Measurements from ENCODE around the gene BAX.

BAX gene

DNA sequence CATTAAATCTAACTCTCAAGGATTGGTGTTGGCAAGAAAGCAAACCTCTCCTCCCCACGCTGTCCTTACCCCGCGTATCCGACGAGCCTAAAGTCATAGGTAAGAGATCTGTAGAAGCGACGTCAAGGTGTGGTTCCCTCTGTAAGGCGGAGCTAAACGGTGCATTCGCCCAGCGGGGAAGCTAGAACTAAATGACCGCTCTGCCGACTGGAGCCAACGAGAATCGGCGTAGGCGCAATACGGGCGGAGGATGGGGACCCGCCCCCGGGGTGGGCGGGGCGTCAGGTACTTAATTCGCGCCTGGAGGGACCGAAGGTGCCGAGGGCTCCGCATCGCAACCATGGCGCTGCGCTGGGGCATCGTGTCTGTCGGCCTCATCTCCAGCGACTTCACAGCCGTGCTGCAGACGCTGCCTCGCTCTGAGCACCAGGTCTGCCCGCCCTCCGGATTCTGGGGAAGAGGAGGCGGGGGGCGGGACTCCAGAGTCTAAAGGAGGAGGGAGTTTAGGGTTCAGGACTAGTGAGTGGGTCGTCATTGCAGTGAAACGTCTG, 21.2 kb upstream of the BAX start, which contains the start of gene DHDH:
Gene DHDH, plus strand, starts transcription at position 318 of the 551 bp plus-strand sequence. Its CDS starts 23 bp downstream, at position 341.
- peak; percentile 96 for DNase-seq

DNA sequence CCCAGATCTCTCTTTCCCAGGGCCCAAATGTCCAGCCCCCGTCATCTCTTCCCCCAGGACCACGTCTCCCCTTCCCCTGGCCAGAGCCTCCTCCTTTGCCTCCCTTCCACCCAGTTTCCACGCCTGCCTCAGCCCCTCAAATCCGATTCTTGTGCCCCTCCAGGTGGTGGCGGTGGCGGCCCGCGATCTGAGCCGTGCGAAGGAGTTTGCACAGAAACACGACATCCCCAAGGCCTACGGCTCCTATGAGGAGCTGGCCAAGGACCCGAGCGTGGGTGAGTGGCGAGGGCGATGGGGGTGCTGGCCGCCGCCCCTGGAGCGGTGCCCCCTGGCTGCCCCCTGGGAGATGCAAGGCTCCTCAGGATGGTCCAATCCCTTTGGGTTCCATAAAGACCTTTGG, 19.8 kb upstream of the BAX start:
- no peak for DNase-seq

DNA sequence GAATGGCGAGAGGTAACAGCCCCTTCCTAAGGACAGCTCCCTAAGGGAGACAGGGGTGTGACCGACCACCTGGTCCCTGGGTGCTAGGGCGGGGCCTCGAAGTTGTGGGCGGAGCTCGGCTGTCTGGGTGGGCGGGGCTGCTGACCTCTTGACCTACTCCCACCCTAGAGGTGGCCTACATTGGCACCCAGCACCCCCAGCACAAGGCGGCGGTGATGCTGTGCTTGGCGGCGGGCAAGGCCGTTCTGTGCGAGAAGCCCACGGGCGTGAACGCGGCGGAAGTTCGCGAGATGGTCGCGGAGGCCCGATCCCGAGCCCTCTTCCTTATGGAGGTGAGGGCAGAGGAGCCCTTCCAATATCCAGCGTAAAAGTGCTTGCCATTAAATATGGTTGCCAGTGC, 18.8 kb upstream of the BAX start:
- no peak for DNase-seq

DNA sequence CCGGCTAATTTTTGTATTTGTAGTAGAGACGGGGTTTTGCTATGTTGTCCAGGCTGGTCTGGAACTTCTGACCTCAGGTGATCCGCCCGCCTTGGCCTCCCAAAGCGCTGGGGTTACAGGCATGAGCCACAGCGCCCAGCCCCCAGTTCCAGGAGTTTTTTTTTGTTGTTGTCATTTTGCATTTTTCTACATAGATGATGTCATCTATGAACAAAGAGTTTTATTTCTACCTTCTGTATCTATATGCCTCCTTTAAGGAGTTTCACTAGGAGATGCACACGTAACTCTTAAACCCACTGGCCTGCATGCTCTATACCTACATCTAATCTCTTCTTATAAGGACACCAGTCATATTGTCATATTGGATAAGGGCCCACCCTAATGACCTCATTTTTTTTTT, 16.4 kb upstream of the BAX start:
- no peak for DNase-seq

DNA sequence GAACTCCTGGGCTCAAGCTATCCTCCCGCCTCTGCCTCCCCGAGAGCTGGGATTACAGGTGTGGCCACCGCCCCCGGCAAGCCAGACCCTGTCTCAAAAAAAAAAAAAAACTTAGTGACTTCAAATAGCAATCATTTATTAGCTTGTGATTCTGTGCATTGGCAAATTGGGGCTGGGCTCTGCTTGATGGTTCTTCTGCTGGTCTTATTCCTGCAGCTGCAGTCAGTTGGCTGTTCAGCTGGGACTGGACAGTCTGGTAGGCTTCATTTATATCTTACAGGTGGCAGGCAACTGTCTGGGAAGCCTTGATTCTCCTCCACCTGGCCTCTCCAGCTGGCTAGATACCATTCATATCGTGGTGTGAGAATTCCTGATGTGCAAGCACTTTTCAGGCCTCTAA, 13.8 kb upstream of the BAX start:
- DNase-seq, result no peak

DNA sequence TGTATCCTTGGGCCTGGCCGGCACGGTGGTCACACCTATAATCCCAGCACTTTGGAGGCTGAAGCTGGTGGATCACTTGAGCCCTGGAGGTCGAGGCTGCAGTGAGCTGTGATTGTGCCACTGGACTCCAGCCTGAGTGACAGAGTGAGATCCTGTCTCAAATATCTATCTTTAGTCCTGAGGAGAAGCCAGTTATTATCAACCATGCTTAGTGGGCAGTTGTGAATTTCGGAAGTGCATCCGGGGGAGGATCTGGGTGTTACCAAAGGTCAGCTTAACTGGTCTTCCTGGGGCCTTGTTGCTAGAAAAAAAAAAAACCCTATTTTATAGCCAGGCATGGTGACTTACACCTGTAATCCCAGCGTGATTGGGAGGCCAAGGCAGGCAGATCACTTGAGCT, 11.6 kb upstream of the BAX start:
- no peak for DNase-seq

DNA sequence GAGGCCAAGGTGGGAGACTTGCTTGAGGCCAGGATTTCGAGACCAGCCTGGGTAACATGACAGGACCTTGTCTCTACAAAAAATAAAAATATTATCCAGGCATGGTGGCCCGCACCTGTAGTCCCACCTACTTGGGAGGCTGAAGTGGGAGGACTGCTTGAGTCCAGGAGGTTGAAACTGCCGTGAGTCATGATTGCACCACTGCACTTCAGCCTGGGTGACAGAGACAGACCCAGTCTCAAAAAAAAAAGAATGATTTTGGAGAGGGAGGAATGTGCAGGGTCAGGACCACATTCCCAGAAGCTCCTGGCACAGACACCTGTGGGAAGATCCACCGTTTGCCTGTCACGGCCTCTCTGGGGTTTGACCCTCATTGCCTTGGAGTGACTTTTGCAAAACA, 9.3 kb upstream of the BAX start:
- DNase-seq, result no peak

DNA sequence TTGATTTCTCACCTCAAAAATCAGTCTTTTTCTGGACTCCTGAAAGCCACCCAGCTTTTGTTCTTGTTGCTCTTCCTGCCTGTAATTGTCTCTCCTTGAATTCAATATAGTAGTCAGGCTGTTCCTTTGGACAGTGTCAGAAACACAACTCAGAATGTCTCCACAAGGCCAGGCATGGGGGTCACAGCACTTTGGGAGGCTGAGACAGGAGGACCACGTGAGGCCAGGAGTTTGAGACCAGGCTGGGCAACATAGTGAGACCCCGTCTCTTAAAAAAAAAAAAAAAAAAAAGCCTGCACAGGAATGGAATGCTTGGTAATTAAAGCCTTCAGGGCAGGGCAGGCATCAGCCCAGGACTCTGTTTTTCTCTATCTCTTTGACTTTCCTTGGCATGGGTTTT, 8.9 kb upstream of the BAX start:
- no peak for DNase-seq

DNA sequence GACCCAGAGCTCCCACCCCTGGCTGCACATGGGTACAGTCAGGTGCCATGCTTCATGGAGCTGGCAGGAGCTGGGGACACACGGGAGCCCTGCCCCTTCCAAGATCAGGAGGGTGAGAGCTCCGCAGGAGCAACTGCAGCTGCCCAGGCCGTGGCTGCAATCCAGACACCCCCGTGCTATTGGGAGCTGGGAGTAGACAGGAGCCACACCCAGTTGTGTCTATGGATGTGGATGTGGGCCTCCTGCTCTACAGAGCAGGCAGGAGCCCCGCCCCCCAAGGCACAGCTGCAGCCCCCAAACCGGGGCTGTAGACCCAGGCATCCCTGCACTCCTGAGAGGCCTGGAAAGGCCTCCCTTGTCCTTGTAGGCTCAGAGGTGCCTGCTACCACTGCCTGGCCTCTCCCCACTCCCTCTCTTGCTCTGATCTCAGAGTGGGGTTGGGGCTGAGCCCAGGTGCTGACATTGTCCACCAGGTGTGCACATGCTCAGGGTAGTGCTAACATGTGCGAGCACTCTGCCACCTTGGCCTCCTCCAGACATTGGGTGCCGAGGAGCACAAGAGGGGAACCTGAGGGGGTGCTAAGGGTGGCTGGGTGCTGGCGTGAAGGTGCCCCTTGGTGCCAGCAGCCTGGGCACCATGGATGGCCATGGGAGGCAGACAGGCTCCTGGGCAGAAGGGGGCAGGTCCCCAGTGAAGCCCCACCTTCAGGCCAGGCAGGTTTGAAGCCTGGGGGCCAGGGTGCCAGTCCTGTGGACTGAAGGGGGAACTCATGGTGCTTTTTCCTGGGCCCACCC, 8.0 kb upstream of the BAX start:
- no peak for DNase-seq

DNA sequence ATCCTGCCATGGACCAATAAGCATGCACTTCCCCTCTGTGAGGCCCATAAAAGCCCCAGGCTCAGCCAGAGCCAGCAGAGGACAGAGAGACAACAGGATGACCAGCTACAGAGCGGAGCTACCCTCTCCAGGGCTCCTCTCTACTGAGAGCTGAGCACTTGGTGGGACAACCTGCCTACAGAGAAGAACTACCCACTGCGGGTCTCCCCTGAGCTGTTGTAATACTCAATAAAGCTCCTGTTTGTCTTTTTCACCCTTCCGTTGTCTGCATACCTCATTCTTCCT, 7.5 kb upstream of the BAX start:
- DNase-seq, result no peak

DNA sequence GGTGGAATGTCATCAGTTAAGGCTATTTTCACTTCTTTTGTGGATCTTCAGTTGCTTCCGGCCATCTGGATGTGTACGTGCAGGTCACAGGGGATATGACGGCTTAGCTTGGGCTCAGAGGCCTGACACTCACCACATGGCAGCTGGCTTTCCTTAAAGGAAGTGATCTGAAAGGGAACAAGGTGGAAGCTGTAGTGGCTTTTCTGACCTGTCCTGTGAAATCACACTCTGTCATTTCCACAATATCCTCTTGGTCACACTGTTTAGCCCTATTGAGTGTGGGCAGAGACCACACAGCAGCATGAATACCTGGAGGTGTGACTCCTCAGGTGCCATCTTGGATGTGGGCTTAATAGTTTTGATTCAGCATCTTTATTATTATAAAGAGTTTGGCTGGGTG, 4.5 kb upstream of the BAX start:
- DNase-seq, result no peak

DNA sequence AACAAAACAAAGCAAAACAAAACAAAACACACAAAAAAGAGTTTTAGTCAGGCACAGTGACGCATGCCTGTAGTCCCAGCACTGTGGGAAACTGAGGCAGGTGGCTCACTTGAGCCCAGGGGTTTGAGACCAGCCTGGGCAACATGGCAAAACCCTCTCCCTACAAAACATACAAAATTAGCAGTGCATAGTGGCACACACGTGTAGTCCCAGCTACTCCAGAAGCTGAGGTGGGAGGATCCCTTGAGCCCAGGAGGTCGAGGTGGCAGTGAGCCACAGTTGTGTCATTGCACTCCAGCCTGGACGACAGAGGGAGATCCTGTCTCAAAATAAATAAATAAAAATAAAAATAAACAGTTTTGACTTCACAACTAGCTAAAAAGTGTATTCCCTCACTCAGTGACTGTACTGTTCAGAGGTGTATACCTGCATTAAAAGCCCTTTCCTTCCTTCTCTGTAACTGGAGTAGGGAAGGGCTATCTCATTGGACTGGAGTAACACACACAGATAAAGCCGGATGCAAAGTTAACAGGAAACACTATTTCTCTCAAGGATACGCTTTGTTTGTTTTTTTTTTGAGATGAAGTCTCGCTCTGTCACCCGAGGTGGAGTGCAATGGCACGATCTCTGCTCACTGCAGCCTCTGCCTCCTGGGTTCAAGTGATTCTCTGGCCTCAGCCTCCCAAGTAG, 3.7 kb upstream of the BAX start:
- DNase-seq, result no peak

DNA sequence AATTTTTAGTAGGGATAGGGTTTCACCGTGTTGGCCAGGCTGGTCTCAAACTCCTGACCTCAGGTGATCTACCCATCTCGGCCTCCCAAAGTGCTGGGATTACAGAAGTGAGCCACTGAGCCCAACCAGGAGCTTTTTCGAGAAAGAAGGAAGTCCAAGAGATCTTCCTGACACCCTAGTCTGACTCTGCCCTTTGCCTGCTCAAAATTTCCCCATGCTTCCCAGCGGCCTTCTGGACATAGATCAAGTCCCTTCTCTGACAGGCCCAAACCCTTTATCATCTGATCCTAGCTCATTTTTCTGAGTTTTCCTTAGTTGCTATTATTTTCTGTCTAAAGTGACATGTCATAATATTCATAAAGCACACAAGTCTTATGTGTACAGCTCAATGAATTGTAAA, 1.5 kb upstream of the BAX start:
- no peak for DNase-seq

DNA sequence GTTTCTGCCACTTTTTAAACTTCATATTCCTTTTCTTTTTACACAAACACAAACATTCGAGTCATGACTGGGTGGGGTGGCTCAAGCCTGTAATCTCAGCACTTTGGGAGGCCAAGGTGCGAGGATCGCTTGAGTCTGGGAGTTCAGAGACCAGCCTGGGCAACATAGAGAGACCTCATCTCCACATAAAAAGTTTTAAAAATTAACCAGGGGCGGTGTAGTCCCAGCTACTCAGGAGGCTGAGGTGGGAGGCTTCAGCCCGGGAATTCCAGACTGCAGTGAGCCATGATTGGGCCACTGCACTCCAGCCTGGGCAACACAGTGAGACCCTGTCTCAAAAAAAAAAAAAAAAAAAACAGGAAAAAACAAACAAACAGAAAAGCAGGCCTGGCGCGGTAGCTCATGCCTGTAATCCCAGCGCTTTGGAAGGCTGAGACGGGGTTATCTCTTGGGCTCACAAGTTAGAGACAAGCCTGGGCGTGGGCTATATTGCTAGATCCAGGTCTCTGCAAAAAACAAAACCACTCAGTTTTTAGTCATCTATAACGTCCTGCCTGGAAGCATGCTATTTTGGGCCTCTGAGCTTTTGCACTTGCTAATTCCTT, 583 bp upstream of the BAX start:
- no peak for DNase-seq

DNA sequence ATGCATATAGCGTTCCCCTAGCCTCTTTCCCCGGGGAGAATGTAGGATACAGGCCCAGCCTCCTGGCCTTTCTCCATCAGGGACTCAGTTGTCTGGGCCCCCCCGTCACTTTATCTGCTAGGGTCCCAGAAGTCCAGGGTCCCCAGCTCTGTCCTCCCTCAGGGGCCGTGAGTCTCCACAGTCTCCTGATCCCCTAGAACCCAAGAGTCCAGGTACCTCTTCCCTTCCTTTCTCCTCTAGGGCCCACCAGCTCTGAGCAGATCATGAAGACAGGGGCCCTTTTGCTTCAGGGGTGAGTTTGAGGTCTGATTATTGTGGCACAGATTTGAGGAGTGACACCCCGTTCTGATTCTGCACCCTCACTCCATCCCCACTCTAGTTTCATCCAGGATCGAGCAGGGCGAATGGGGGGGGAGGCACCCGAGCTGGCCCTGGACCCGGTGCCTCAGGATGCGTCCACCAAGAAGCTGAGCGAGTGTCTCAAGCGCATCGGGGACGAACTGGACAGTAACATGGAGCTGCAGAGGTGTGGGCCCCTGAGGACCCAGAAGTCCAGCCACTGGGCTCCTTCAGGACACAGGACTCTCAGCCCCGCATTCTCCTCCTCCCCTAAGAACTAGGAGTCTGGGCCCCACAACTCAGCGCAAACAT, 758 bp downstream of the BAX start:
- DNase-seq, result no peak

DNA sequence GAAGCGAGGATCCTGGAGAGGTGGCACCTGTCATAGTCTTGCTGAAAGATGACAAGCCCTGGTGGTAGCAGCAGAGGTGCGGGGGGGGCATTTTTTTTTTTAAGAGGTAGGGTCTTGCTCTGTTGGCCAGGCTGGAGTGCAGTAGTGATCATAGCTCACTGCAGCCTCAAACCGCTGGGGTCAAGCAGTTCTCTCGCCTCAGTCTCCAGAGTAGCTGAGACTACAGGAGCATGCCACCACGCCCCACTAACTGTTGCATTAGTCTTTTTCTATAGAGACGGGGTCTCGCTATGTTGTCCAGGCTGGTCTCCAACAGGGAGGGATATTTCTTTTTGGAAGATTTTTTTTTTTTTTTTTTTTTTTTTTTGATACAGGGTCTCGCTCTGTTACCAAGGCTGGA, 3.3 kb downstream of the BAX start:
- DNase-seq, result no peak

DNA sequence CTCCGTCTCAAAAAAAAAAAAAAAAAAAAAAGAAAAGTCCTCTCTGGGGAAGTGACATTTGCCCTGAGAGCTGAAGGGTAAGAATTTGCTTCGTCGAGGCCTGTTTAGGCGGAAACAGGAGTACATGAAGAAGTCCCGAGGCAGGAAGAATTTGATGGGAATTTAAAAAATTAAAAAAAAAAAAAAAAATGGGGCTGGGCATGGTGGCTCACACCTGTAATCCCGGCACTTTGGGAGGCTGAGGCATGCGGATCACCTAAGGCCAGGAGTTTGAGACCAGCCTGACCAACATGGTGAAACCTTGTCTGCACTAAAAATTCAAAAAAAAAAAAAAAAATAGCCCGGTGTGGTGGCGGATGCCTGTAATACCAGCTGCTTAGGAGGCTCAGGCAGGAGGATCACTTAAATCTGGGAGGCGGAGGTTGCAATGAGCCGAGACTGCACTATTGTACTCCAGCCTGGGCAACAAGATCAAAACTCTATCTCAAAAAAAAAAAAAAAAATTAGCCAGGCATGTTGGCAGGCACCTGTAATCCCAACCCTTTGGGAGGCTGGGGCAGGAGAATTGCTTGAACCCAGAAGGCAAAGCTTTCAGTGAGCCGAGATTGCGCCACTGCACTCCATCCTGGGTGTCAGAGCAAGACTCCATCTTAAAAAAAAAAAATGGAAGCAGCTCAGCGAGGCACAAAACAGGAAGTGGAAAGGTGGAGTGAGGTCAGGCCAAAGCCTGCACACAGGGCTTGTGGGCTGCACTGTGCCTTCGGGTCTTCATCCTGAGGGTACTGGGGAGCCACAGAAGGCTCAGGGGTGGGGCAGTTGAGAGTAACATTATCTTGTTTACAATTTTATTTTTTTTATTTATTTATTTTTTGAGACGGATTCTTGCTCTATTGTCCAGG, 4.9 kb downstream of the BAX start:
- no peak for DNase-seq

DNA sequence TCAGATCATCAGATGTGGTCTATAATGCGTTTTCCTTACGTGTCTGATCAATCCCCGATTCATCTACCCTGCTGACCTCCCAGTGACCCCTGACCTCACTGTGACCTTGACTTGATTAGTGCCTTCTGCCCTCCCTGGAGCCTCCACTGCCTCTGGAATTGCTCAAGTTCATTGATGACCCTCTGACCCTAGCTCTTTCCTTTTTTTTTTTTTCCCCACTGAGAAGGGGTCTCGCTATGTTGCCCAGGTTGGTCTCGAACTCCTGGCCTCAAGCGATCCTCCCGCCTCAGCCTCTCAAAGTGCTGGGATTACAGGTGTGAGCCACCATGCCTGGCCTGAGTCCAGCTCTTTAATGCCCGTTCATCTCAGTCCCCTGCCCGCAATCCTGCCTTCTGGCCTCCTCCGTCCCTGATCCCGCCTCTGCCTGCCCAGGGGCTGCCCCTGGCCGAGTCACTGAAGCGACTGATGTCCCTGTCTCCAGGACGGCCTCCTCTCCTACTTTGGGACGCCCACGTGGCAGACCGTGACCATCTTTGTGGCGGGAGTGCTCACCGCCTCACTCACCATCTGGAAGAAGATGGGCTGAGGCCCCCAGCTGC, 6.5 kb downstream of the BAX start:
- DNase-seq, result no peak

DNA sequence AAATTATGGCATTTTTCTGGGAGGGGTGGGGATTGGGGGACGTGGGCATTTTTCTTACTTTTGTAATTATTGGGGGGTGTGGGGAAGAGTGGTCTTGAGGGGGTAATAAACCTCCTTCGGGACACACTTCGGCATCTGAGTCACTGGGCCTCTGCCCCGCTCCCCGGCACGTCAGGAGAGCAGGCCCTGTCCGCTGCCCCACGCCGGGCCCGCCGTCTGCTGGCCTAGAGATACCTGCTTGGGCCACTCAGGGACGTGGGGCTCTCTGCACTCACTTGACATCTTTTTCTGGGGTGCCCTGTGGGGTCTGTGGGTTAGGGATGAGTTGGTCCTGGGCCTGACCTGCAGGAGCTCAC, 7.0 kb downstream of the BAX start:
- DNase-seq, result no peak

DNA sequence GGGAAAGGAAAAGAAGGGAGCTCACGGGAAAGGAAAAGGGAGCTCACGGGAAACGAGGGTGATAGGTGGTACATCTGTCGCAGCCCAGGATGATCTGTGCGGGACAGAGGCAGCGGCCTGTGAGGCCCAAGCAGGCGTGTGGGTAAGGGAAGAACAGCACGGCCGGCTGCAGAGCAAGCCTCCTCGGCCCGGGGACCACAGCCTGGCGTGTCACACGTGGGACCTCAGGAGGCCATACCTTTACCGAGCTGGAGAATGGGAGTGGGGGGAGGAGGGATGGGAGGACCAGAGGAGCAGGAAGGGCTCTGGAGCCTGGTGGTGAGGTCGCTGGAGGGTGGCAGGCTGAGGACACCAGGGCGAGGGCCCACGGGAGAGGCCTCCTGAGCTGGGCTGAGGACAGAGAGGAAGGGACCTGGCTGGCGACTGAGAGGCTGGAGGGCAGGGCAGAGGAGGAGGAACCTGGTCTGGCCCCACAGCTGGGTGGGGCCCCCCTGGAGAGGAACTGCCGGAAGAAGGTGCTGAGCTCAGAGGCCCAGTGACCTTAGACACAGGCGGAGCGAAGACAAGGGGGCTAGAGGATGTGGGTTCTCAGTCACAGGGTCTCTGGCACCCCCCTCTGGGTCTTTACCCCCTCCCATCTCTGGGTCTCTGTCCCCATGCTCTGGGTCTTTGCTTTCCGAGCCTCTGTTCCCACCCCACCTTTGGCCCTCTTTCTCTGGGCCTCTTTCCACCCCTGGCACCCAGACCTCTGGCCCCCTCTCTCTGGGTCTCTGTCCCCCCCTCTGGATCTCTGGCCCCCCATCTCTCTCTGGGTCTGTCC, 7.6 kb downstream of the BAX start:
- no peak for DNase-seq

DNA sequence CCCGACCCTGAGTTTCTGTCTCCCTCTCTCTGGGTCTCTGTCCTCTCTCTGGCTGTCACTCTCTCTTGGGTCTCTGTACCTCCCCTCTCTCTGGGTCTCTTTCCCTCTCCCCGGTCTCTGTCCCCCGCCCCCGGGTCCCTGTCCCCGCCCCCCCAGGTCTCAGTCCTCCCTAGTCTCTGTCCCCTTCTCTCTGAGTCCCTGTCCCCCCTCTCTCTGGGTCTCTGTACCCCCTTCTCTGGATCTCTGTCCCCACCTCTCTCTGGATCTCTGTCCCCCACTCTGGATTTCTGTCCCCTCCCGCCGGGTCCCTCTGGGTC, 8.1 kb downstream of the BAX start:
- no peak for DNase-seq

Measured in NCI-H510A (cell line).